ENCODE data around the gene SUV39H2. TPM values are rescaled to one million over a fixed set of nuclear protein-coding genes. Genes with fewer than 3 reads are reported as not detected.

The SUV39H2 gene, protein sequence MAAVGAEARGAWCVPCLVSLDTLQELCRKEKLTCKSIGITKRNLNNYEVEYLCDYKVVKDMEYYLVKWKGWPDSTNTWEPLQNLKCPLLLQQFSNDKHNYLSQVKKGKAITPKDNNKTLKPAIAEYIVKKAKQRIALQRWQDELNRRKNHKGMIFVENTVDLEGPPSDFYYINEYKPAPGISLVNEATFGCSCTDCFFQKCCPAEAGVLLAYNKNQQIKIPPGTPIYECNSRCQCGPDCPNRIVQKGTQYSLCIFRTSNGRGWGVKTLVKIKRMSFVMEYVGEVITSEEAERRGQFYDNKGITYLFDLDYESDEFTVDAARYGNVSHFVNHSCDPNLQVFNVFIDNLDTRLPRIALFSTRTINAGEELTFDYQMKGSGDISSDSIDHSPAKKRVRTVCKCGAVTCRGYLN
- 4.3 and 9.4 TPM in 2 replicates for total RNA-seq

DNA sequence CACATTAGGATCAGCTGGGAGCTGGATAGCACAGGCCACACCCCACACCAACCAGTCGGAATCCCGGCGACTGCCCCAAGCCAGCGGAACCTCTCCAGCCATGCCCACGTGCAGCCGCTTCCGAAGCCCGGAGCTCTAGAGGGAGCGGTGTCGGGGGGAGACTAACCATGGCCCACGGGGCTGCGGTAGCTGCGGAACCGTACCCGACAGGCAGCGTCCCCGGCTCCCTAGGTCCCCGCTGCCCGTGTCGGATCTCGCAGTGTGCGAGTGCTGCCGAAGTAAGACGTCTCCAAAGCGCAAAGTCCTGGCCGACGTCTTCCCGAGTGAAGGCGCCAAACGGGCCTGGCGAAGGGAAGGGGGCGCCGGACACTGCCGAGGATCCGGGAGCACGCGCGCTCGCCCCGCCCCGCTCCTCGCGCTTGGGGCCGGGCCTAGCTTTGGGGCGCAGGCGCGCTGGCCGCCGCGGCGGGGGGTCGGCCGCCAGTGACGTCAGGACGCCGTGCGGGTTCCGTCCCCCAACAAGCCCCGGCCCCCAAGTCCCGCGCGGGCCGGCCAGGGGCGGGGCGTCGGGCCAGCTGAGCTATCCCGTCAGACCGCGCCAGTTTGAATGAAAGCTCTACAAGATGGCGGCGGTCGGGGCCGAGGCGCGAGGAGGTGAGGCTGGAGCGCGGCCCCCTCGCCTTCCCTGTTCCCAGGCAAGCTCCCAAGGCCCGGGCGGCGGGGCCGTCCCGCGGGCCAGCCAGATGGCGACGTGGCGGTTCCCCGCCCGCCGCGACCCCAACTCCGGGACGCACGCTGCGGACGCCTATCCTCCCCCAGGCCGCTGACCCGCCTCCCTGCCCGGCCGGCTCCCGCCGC lies at the start of gene SUV39H2:
Gene SUV39H2, plus strand, starts transcription at position 601 of the 858 bp plus-strand sequence. Its CDS starts 23 bp downstream, at position 624.

DNA sequence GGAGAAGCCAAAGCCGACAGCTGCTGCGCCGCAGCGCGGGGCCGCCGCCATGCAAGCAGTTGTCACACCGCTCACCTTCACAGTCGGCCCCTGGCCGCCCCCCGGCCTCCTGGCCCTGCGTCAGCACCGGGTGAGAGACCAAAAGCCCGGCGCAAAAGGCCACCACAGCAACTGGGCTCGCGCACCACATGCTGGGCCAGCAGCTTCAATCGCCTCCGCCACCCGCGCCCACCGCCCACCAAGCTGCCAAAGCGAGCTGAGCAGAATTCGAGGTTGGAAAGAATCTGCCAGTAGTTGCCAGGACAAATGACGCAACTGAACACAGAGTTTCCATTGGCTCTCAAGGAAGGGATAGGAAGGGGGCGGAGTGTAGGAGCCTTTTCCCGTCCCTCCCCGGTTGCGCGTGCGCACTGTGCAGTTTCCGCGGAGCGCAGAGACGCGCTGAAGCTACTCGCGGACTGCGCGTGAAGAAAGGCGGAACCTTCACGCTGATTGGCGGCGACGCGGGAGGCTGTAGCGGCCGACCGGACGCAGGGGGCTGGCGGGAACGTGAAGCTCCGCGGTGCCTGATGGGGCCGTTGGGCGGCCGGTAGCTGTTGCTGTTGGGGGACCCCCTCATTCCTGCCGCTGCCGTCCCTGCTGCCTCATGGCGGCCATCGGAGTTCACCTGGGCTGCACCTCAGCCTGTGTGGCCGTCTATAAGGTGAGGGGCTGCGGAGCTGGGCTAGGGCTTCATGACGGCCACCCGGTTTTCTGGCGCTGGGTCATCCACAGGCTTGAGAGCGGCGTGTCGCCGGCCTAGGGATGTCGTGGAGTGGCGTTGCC lies 40.7 kb upstream of the SUV39H2 start, which contains the start of the genes CDNF, HSPA14 and MSANTD7:
Gene CDNF, minus strand, starts transcription at position 281 of the 825 bp plus-strand sequence. Its CDS starts 91 bp downstream, at position 190.
Gene HSPA14, plus strand, starts transcription at position 550 of the 825 bp plus-strand sequence. Its CDS starts 97 bp downstream, at position 647.
Gene MSANTD7, plus strand, starts transcription at position 550 of the 825 bp plus-strand sequence. CDS start 3,979 bp downstream, outside the sequence.

Other genes with a start within 250 kb of the SUV39H2 start
- gene FAM107B, start 104.0 kb upstream of the SUV39H2 start, total RNA-seq, result 88.1 and 133 TPM in 2 replicates
- gene CDNF, start 40.8 kb upstream of the SUV39H2 start, total RNA-seq, result 0.76 and 1.0 TPM in 2 replicates
- 10.0 and 13.4 TPM in 2 replicates for gene HSPA14, start 40.6 kb upstream of the SUV39H2 start, total RNA-seq
- gene MSANTD7, start 40.6 kb upstream of the SUV39H2 start, total RNA-seq, result 15.1 and 21.7 TPM in 2 replicates
- gene DCLRE1C, start 75.2 kb downstream of the SUV39H2 start, total RNA-seq, result 6.1 and 9.9 TPM in 2 replicates
- gene MEIG1, start 80.5 kb downstream of the SUV39H2 start, total RNA-seq, result 0.22 and 0.34 TPM in 2 replicates
- gene OLAH, start 165.1 kb downstream of the SUV39H2 start, total RNA-seq, result 0.26 TPM in 1 of 2 replicates, not detected in the other
- 0.52 and 0.76 TPM in 2 replicates for gene ACBD7, start 209.9 kb downstream of the SUV39H2 start, total RNA-seq
- gene RPP38, start 218.5 kb downstream of the SUV39H2 start, total RNA-seq, result 7.0 and 11.9 TPM in 2 replicates